Measurements from ENCODE around the gene POU6F1. TPM values are rescaled to one million over a fixed set of nuclear protein-coding genes. Genes with fewer than 3 reads are reported as not detected.

The POU6F1 gene
- total and polyA plus RNA-seq, 9 of the 15 experiments (the other 6 are each of a cell fraction or from before 2014, with no cell fraction given) = 0.14 to 3.3 (median 1.1) TPM

DNA sequence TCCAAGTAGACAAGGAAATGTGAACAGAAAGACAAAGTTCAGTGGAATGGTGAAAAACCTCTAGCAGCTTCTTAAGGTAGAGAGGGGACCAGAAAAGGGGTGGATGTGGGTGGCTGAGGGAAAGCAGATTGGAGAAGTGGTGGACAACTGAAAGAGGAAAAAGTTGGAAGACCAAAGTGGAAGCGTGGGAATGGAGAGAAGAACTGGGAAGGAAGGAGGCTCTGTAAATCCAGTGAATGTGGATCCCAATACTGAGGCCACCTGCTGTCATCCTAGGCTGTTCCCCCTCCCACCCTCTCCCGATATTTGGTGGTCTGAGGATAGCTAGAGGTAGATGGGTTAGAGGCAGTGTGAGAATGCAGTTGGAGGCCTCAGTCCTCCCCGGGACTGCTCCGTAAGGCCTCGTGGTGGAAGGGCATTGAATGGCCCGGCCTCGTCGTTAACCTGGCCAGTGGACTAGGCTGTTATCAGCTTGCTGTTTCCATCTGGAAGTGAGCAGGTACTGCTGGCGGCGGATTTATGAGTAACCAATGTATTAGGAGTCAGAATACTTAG, 822 bp upstream of the POU6F1 start (continued):
- TF ChIP-seq, protein P1, sequence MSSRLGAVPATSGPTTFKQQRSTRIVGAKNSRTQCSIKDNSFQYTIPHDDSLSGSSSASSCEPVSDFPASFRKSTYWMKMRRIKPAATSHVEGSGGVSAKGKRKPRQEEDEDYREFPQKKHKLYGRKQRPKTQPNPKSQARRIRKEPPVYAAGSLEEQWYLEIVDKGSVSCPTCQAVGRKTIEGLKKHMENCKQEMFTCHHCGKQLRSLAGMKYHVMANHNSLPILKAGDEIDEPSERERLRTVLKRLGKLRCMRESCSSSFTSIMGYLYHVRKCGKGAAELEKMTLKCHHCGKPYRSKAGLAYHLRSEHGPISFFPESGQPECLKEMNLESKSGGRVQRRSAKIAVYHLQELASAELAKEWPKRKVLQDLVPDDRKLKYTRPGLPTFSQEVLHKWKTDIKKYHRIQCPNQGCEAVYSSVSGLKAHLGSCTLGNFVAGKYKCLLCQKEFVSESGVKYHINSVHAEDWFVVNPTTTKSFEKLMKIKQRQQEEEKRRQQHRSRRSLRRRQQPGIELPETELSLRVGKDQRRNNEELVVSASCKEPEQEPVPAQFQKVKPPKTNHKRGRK (tag; IDR thresholded peaks at IDR 0.05) = peak; percentile 67; the same call in 1 of the 2 replicates
- TF ChIP-seq, protein P2, sequence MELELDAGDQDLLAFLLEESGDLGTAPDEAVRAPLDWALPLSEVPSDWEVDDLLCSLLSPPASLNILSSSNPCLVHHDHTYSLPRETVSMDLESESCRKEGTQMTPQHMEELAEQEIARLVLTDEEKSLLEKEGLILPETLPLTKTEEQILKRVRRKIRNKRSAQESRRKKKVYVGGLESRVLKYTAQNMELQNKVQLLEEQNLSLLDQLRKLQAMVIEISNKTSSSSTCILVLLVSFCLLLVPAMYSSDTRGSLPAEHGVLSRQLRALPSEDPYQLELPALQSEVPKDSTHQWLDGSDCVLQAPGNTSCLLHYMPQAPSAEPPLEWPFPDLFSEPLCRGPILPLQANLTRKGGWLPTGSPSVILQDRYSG (tag; conservative IDR thresholded peaks at IDR 0.05; ENCODE audit: low read depth) = no peak
- TF ChIP-seq SIRT6 (IDR thresholded peaks at IDR 0.05; ENCODE audit: low read depth, low read length) = no peak
- TF ChIP-seq ZC3H4 (CRISPR knock-in tag; IDR thresholded peaks at IDR 0.05; ENCODE audit: borderline replicate concordance) = no peak
- TF ChIP-seq KDM1A (IDR thresholded peaks at IDR 0.05) = peak in 1 of 2 experiments; percentile 13; a peak in 1 of 4 replicates
- no peak for TF ChIP-seq RBM15 (IDR thresholded peaks at IDR 0.05; ENCODE audit: insufficient read depth, low read length)
- TF ChIP-seq, protein P3, sequence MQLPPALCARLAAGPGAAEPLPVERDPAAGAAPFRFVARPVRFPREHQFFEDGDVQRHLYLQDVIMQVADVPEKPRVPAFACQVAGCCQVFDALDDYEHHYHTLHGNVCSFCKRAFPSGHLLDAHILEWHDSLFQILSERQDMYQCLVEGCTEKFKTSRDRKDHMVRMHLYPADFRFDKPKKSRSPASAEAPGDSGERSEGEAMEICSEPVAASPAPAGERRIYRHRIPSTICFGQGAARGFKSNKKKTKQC (CRISPR knock-in tag; IDR thresholded peaks at IDR 0.05) = no peak
- TF ChIP-seq, protein P4, sequence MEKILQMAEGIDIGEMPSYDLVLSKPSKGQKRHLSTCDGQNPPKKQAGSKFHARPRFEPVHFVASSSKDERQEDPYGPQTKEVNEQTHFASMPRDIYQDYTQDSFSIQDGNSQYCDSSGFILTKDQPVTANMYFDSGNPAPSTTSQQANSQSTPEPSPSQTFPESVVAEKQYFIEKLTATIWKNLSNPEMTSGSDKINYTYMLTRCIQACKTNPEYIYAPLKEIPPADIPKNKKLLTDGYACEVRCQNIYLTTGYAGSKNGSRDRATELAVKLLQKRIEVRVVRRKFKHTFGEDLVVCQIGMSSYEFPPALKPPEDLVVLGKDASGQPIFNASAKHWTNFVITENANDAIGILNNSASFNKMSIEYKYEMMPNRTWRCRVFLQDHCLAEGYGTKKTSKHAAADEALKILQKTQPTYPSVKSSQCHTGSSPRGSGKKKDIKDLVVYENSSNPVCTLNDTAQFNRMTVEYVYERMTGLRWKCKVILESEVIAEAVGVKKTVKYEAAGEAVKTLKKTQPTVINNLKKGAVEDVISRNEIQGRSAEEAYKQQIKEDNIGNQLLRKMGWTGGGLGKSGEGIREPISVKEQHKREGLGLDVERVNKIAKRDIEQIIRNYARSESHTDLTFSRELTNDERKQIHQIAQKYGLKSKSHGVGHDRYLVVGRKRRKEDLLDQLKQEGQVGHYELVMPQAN (IDR thresholded peaks at IDR 0.05; ENCODE audit: borderline replicate concordance) = no peak
- TF ChIP-seq ASH1L (IDR thresholded peaks at IDR 0.05; ENCODE audit: borderline replicate concordance, low read depth, partially characterized antibody) = no peak
- TF ChIP-seq TCF7L2 (IDR thresholded peaks at IDR 0.05; ENCODE audit: low read depth, low read length) = no peak
- TF ChIP-seq, protein P5, sequence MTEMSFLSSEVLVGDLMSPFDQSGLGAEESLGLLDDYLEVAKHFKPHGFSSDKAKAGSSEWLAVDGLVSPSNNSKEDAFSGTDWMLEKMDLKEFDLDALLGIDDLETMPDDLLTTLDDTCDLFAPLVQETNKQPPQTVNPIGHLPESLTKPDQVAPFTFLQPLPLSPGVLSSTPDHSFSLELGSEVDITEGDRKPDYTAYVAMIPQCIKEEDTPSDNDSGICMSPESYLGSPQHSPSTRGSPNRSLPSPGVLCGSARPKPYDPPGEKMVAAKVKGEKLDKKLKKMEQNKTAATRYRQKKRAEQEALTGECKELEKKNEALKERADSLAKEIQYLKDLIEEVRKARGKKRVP (CRISPR knock-in tag; IDR thresholded peaks at IDR 0.05) = no peak
- TF ChIP-seq, protein P6, sequence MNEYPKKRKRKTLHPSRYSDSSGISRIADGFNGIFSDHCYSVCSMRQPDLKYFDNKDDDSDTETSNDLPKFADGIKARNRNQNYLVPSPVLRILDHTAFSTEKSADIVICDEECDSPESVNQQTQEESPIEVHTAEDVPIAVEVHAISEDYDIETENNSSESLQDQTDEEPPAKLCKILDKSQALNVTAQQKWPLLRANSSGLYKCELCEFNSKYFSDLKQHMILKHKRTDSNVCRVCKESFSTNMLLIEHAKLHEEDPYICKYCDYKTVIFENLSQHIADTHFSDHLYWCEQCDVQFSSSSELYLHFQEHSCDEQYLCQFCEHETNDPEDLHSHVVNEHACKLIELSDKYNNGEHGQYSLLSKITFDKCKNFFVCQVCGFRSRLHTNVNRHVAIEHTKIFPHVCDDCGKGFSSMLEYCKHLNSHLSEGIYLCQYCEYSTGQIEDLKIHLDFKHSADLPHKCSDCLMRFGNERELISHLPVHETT (CRISPR knock-in tag; conservative IDR thresholded peaks at IDR 0.05 in 1 of 2, IDR thresholded peaks at IDR 0.05 in 1 of 2) = no peak
- TF ChIP-seq ZNF436 (CRISPR knock-in tag; IDR thresholded peaks at IDR 0.05) = no peak
- no peak for TF ChIP-seq FOXA1 (IDR thresholded peaks at IDR 0.05; ENCODE audit: borderline replicate concordance)
- TF ChIP-seq, protein P7, sequence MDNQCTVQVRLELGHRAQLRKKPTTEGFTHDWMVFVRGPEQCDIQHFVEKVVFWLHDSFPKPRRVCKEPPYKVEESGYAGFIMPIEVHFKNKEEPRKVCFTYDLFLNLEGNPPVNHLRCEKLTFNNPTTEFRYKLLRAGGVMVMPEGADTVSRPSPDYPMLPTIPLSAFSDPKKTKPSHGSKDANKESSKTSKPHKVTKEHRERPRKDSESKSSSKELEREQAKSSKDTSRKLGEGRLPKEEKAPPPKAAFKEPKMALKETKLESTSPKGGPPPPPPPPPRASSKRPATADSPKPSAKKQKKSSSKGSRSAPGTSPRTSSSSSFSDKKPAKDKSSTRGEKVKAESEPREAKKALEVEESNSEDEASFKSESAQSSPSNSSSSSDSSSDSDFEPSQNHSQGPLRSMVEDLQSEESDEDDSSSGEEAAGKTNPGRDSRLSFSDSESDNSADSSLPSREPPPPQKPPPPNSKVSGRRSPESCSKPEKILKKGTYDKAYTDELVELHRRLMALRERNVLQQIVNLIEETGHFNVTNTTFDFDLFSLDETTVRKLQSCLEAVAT (IDR thresholded peaks at IDR 0.05) = peak in 1 of 2 experiments; percentile 47; a peak in 3 of 4 replicates
- no peak for TF ChIP-seq KAT8 (IDR thresholded peaks at IDR 0.05; ENCODE audit: low read depth)
- TF ChIP-seq TAF1 (IDR thresholded peaks at IDR 0.05; ENCODE audit: control insufficient read depth, extremely low read depth, insufficient read depth, low read length, severe bottlenecking) = peak; percentile 62
- no peak for TF ChIP-seq ZNF134 (CRISPR knock-in tag; conservative IDR thresholded peaks at IDR 0.05)

Data from K562 (cell line).